HG03095 (cell line): ENCODE results near the gene LDLRAD2.
"Not testable (repeated sequence)": the region's sequence is repeated elsewhere in the genome, so short reads cannot be mapped to it uniquely, and the experiment has no call there.

ENCODE experiments used
- ATAC-seq: cut with Tn5 transposase; IDR thresholded peaks from one replicate; pipeline ENCODE4 v1.9.1; 2021; ENCODE audit warnings: moderate library complexity; ENCODE audit not compliant: unreplicated experiment

The LDLRAD2 gene

DNA sequence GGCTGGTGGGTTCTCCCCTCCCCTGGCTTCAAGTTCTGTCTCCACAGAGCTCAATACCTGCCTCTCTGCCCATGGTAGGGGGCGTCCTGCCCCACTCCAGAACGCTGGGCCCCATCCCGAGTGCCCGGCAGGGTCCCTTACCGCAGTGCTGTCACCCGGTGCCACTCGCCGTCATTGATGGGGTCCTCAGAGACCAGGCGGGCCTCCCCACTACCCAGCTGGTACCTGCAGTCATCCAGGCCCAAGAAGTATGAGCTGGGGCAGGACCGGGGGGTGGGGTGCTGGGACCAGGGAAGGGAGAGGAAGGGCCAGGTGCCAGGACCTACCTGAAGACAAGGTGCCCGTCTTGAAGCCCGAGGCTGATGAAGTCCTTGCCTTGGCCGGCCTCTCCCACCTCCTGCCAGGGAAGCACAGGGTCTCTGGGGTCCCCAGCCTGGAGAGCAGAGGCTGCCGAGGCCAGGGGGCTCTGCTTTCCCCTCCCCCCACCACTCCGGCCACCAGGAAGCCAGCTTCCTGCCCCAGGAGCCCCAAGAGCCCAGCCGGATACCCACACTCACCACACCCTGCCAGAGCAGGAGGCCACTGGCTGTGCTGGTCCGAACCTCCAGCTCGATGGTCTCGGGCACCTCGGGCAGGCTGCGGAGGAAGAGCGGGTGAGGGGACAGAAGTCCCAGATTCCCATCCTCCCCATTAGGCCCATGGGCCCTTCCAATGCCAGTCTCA, 12.1 kb downstream of the LDLRAD2 start:
- ATAC-seq = no peak

DNA sequence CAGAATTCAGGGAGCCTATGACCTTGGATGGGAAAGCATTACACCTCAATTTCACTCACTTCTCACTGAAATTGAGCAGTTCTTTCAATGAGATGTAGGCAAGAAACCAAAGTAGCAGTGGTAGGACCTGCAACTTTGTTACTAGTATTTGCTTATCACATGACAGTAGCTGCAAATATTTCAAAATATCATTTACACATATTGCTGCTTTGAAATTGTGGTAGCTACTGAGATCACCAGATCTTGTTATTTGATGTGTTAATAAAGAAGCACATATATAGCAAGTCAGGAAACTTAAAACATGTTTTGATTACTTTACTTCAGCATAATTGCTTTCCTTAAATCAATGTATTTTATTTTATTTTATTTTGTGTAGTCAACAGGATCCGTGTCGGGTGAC, 12.9 kb downstream of the LDLRAD2 start:
- no peak for ATAC-seq

DNA sequence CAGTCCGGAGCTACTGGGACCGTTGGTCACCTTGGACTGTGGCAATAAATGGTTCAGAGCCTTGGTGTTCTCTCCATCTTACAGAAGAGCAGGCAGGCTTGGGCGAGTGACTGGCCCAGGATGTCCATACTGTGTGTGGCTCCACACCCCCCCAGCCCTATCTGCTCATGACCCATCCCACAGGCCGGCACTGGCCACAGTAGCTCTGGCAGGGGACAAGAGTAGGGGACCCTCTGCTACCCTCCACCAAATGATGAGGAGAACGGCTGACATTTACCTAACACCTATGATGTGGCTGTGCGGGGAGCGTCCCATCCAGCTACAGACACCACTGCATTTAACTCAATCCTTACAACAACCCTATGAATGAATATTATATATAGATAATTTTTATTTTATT, 13.3 kb downstream of the LDLRAD2 start:
- ATAC-seq = no peak

- not testable (repeated sequence) for ATAC-seq
Measured at GRCh38 chr1:21826694-21827093, 14.6 kb downstream of the LDLRAD2 start.

- no peak for ATAC-seq
Measured at GRCh38 chr1:21827141-21827679, 15.1 kb downstream of the LDLRAD2 start.

DNA sequence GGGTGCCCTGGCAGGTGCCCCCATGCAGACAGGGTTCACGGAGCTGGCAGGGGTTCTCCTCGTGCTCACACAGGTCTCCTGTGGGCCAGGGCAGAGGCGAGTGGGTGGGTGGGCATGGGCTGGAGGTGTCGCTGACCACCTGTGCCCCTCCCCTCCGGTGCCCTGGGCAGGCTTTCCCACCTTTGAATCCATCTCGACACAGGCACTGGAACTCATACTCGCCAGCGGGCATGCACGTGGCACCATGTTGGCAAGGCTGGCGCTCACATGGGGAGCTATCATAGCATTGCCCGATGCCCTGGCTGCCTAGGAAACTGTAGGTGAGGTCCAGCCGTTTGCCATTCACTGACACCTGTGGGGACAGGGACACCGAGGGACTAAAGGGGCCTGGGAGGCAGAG, 16.0 kb downstream of the LDLRAD2 start:
- no peak for ATAC-seq

DNA sequence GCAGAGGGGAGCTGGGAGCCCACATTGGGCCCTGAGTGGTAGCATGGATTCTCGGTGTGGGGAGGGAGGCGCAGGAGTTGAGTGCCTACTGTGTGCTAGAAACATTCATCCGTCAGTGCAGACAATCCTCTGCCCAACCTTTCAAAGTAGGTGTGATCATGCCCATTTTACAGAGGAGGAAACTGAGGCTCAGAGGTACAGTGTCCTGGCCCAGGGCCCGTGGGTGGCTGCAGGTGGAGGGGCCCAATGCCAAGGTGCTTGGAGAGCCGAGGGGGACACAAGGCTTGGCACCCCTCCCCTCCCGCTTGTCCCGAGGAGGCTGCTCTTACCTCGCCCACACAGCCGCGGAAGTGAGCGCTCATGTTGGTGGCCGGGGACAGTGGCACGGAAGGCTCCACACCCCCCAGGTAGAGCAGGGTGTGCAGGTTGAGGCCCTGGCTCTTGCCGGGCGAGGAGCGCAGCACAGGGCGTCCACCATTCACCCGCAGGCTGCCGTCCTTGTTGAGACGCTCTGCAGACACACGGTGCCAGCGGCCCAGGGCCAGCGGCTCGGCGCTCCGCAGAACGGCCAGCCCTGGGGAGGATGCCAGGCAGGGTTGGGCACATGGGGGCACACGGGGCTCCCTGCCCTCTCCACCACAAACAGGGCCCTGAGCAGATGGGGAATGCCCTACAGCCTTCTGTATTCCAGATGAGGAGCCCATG, 16.6 kb downstream of the LDLRAD2 start:
- no peak for ATAC-seq

GRCh38 chr1:21829294-21829693, 17.2 kb downstream of the LDLRAD2 start:
- ATAC-seq = no peak

DNA sequence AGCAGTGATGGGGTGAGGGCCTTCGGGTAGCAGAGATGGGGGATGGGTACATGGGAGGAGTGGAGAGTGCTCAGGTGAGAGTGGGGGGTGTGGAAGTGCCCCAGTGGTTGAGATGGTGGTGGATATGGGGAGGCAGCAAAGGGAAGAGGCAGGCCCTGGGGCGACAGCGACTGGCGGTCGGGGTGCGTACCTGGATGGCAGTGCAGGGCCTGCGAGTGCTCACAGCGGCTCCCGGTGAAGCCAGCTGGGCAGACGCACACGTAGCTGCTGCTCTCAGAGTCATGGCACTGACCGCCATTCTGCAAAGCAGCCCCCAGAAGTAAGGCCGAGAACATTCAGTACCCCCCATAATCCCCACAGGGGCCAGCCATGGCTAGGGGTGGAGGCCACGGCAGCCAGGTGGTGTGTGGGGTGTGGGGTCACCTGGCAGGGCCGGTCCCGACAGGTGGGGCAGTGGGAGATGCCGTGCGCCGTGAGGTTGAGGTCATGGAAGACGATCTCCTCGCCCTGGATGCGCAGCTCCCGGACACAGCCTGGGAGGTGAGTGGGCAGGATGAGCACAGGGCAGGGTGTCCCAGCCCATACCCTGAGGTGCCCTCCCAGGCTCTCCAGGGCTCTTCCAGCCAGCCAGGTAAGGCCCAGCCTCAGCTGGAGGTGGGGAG, 18.9 kb downstream of the LDLRAD2 start:
- no peak for ATAC-seq

DNA sequence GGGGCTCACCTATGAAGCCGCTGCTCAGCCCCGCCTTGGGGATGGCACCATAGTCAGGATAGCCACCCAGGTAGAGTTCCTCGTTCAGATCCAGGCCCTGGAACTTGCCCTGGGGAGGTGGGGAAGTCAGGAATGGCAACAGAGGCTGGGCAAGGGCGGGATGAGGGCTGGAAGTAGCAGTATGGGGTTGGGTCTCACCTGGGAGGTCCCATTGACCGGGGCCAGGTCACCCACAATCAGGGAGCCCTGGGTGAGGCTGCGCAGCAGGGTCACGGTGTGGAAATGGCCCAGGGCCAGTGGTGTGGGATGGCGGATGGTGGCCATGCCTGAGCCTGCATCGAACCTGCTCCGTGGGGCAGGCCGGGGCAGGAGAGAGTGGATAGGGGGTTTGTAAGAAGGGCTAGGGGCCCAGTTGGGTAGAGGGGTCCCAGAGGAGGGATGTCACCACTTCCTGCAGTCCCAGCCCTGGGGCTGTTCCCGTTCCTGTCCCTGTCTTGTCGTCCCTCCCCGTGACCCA, 19.4 kb downstream of the LDLRAD2 start:
- ATAC-seq = no peak

DNA sequence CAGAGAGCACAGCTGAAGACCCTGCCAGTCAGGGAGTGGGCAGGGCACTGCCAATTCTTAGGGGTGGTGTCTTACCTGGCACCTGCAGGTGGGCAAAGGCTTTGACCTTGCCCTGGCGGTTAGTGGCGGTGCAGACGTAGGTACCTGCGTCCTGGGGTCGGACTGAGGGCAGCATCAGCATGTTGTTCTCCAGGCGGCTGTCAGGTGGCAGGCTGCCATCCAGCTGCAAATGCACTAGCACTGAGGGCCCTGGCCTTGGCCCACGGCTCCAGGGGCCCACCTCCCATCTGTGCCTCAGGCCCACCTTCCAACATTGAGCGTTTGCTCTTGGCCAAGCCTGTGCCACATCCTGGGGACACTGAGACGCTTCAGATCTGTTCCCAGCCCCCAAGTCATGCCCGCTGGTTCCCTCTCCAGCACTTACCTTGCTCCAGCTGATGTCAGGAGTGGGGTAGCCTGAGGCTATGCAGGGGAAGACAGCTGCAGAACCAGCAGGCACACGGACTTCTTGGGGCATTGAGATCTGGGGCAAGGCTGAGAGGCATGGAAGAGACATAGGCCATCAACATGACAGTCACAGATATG, 21.4 kb downstream of the LDLRAD2 start:
- ATAC-seq = no peak

DNA sequence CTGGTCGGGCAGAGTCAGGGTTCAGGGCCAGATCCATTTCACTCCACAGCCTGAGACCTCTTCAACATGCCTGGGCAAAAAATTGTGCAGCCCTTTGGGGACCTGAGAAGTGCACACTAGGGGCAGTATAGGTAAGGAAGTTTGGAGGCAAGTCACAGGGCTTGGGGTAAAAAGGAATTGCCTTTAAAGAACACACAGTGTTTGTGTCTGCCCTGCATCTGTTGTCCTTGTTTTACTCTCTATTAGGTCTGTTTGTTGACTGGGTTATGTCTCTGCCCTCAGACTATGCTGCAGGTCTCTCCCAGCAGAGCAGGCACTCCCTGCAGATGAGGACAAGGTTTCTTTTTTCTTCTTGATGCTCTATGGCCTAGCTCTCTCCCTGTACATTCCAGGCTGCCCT, 22.0 kb downstream of the LDLRAD2 start:
- ATAC-seq = no peak

DNA sequence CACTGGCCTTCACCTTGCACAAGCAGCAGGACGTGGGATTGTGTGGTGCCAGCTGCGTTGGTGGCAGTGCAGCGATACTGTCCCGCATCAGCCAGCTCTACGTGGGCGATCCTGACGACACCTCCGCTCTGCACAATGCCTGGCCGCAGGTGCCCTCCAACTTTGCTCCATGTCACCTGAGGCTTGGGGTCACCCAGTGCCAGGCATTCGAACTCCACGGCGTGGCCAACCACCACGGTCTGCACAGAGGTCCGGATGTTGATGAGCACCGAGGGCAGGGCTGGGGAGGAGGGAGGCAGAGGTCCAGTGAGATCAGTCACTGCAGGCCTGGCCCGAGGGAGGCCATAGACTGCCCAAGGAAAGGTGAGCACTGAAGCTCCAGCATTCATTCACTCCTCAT, 22.6 kb downstream of the LDLRAD2 start:
- no peak for ATAC-seq

- ATAC-seq = no peak
Measured at GRCh38 chr1:21836010-21836409, 23.9 kb downstream of the LDLRAD2 start.

- no peak for ATAC-seq
Measured at GRCh38 chr1:21836729-21837128, 24.7 kb downstream of the LDLRAD2 start.

DNA sequence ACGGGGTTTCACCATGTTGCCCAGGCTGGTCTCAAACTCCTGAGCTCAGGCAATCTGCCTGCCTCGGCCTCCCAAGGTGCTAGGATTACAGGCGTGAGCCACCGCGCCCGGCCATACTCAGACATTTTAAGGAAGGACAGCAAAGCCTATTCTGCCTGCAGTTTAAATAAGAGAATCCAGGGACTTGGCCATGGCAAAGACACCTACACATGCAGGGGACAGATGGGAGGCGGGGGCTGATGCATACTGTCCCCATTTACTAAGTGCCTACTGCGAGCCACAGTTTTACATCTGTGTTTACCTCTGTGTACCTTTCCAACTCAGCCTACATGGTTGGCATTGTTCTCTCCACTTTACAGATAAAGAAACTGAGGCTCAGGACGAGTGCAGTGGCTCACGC, 25.4 kb downstream of the LDLRAD2 start:
- no peak for ATAC-seq

DNA sequence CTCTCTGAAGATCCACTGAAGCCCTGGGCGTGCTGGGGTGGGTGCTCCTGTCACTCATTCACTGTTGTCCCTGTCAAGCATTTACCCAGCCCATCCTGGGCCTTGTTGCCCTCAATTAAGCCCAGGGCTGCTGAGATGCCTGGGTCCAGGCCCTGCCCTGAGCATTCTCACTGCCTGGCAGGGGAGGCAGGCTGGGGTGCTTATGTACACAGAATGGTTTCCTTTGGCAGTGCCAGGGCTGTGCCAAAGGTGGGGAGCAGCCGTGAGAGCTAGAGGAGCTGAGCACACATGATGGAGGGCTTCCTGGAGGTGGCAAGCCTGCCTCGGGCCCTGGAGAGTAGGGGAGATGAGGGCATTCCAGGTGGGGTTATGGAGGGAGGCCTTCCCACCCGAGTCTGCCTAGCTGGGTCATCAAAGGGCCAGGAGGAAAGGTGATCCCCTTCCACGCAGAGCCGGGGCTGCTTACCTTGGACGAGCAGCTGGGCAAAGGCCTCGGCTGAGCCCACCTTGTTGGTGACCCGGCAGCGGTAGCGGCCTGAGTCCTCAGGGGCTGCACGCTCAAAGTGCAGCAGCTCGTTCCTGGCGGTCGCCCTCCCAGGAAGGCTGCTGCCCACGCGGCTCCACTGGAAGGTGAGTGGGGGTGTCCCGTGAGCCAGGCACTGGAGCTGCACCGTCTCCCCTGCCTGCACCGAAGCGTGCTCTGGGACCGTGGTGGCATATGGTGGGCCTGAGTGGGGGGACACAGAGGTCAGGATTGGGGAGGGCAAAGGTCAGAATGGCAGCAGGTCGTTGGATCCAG, 26.5 kb downstream of the LDLRAD2 start:
- ATAC-seq = no peak

DNA sequence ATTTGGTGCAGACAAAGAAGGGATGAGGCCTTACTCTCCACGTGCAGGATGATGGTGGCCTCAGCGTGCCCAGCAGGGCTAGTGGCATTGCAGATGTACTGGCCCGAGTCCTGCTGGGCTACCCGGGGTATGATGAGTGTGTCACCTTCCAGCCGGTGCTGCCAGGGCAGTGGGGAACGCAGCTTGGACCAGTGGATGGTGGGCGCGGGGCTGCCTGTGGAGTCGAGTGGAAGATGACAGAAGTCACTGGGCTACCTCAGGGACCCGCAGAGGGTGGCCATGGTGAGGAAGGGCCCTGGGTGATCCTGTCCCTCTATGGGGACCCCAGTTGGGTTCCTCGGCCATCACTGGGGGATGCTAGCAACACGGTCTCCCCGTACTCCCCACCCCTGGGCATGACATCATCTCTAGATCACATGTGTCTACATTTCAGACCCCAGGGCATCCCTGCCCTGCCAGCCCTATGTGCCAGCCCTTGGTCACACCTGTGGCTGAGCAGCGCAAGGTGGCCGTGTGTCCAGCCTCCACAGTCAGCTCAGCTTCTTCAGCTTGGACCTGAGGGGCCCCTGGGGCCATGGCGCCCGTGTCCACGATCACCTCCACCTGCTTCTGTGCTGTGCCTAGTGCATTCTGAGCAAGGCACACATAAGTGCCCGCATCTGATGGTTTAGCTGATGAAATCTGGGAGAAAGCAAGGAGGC, 27.4 kb downstream of the LDLRAD2 start:
- ATAC-seq = no peak

DNA sequence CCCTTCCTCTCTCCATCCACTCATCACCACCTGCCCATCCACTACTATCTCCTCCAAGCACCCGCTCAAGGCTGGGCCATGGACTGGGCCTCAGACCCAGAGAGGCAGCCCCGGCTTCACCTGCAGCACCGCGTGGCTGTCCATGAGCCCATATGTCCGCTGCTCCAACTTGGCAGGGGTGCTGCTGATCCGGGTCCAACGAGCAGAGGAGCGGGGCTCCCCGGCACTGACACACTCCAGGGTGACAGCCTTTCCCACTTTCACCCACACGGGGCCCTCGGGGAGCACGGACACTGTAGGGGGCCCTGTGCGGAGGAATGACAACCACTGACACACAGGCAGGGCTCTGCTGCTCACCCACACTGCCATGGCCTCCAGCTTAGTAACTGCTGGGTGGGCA, 28.9 kb downstream of the LDLRAD2 start:
- no peak for ATAC-seq
